BJ (cell line): Measurements from ENCODE around the gene CAMP. TPM values are rescaled to one million over a fixed set of nuclear protein-coding genes. Genes with fewer than 3 reads are reported as not detected.

Experiments
- CTCF ChIA-PET: fragments of 350-600 bp; formaldehyde crosslinking; extraction: SDS; loops from one replicate; lab custom pipeline; 2021; ENCODE audit warnings: antibody characterized with exemption, inconsistent platforms; lab: Yijun Ruan, JAX
- POLR2A ChIA-PET: fragments of 300-600 bp; sonication (Branson Sonifier 250); formaldehyde crosslinking; extraction: SDS; loops from one replicate; lab custom pipeline; 2021; ENCODE audit warnings: antibody characterized with exemption; lab: Charles Lee
- DNase-seq: peaks from one replicate; pipeline ENCODE4 v3.0.0-alpha.2; 2011; ENCODE audit warnings: low read depth
- H3K27me3 ChIP-seq: 2 replicates; pipeline ENCODE4 v1.6.0; 2011; ENCODE audit warnings: low read length; ENCODE audit not compliant: control insufficient read depth, insufficient read depth
- H3K36me3 ChIP-seq: 2 replicates; pipeline ENCODE4 v1.5.1; 2011; ENCODE audit warnings: low read length; ENCODE audit not compliant: control insufficient read depth, insufficient read depth
- H3K4me3 ChIP-seq: 2 replicates; pipeline ENCODE4 v1.5.1; 2011; ENCODE audit warnings: low read depth, mild to moderate bottlenecking, control low read depth, low read length
- CTCF ChIP-seq: IDR thresholded peaks from 2 replicates; pipeline ENCODE4 v1.5.1; 2011; ENCODE audit warnings: low read depth, mild to moderate bottlenecking, control low read depth, inconsistent platforms, low read length, moderate library complexity; ENCODE audit not compliant: insufficient read depth
- polyA plus RNA-seq: library from polyadenylated mRNA; depleted of rRNA; stranded (reverse); fragments of >200 nt; gene quantifications from 2 replicates; pipeline ENCODE4 v1.2.3, GENCODE V29; 2011

CAMP gene
- polyA plus RNA-seq, 1 experiment = not detected

GRCh38 chr3:48214225-48214624 lies 9.1 kb upstream of the CAMP start:
- no peak overlapping the region for H3K4me3 ChIP-seq
- no peak for TF ChIP-seq CTCF

GRCh38 chr3:48215019-48215418 lies 8.3 kb upstream of the CAMP start:
- no peak for DNase-seq
- Histone ChIP-seq H3K27me3 (peaks cover 11% of the 10 kb centered on the region), H3K36me3 (no peaks in the 10 kb centered on the region), H3K4me3 (no peak overlapping the region)
- no peak for TF ChIP-seq CTCF
- CTCF ChIA-PET = no interaction called here
- POLR2A ChIA-PET = no interaction called here

More at GRCh38 chr3:48214225-48214624, 9.1 kb upstream of the CAMP start:
- H3K36me3 ChIP-seq = no peaks in the 10 kb centered on the region
- CTCF ChIA-PET = no interaction called here
- peaks cover 11% of the 10 kb centered on the region for H3K27me3 ChIP-seq
- DNase-seq = no peak
- POLR2A ChIA-PET = no interaction called here

DNA sequence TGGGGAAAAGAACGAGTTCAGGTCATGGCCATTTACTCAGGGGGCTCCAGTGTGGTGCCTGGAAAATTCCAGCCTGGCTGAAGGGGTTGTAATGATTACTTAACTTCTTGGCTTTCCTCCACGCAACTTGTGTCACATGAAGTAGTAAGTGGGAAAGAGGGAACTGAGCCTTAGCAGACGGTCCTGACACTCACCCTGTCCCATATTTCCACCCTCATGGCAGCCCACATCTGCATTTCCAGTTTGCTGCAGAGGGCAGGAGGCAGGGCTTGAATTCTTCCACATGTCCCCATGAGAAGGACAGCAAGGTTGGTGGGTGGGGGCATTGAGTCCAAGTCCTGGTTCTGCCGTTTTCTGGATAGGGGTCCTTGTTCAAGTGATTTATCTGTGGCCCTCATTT lies 7.8 kb upstream of the CAMP start:
- H3K4me3 ChIP-seq = no peak overlapping the region
- ChIA-PET CTCF (interaction anchor here (1.3 kb wide), 1 partner anchor 16 kb away, joined by 3 read pairs; no protein-coding TSS in a partner anchor), POLR2A (no interaction called here)
- no peaks in the 10 kb centered on the region for H3K36me3 ChIP-seq
- TF ChIP-seq CTCF = no peak
- H3K27me3 ChIP-seq = peaks cover 11% of the 10 kb centered on the region
- no peak for DNase-seq

DNA sequence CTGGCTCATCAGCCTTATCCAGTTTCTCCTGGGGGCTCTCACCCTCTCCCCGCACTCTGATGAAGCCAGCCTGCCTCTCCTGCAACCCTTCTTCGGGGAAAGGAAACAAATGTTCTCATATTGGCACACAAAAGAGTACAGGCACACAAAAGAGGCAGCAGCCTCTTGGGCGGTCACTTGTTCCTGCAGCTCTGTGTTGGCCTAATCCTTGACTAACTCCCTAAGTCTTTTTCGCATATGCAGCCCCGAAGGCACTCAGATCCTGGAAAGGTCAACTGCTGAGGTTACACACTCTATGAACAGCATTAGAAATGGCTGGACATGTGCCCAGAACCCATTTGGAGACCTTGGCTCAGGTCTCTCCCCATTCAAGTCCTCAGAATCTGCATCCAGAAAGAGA lies 7.4 kb upstream of the CAMP start:
- DNase-seq = no peak
- Histone ChIP-seq H3K27me3 (peaks cover 11% of the 10 kb centered on the region), H3K4me3 (no peak overlapping the region), H3K36me3 (no peaks in the 10 kb centered on the region)
- no peak for TF ChIP-seq CTCF
- CTCF ChIA-PET = interaction anchor here (1.2 to 1.3 kb wide), 2 partner anchors 16 to 220 kb away, joined by 3 read pairs; no protein-coding TSS in a partner anchor
- POLR2A ChIA-PET = no interaction called here

GRCh38 chr3:48217449-48217848 lies 5.8 kb upstream of the CAMP start:
- H3K4me3 ChIP-seq = no peak overlapping the region
- no peak for DNase-seq
- H3K36me3 ChIP-seq = no peaks in the 10 kb centered on the region
- CTCF ChIA-PET = no interaction called here
- POLR2A ChIA-PET = no interaction called here
- H3K27me3 ChIP-seq = peaks cover 11% of the 10 kb centered on the region
- TF ChIP-seq CTCF = no peak
